ENCODE measurements around the gene LARP1. TPM values are rescaled to one million over a fixed set of nuclear protein-coding genes. Genes with fewer than 3 reads are reported as not detected.

LARP1 gene
- total and polyA plus RNA-seq, 2 experiments from 2014 or later, result 133 to 302 TPM

DNA sequence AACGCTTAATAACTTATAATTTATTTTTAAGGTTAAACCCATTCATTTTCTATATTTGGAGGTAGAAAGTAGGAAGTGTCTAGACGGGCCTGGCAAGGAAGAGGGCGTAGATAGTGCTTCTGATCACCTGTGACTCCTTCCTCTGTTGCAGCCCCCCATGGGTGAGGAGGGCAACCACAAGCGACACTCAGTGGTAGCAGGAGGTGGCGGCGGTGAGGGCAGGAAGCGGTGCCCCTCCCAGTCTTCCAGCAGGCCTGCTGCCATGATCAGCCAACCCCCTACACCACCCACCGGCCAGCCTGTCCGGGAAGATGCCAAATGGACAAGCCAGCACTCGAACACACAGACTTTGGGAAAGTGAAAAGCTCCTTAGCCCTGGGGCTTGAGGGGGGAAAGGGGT, 58.6 kb downstream of the LARP1 start:
- no peaks in the 10 kb centered on the region for H3K4me1 ChIP-seq (ENCODE audit: insufficient read depth)
- H3K27ac ChIP-seq (ENCODE audit: low read depth), result no peak overlapping the region
- no peak overlapping the region for H3K4me2 ChIP-seq
- Mint-ChIP-seq H3K27me3 (ENCODE audit: insufficient read depth, low read depth, poor library complexity) (peaks cover 26% of the 10 kb centered on the region), H3K4me1 (peaks cover 10% of the 10 kb centered on the region), H3K36me3 (ENCODE audit: low read depth) (peaks cover 98% of the 10 kb centered on the region), H3K9me3 (no peaks in the 10 kb centered on the region; the same call in 2 of the 3 replicates), H3K4me3 (no peak overlapping the region), H3K27ac (no peak overlapping the region)
- H3K79me2 ChIP-seq (replicated peaks; ENCODE audit: insufficient read depth), result peaks cover 20% of the 10 kb centered on the region; the same call in 1 of the 2 replicates
- ATAC-seq, result no peak
- peaks cover 76% of the 10 kb centered on the region for H3K36me3 ChIP-seq (ENCODE audit: insufficient read depth)
- peaks cover 41% of the 10 kb centered on the region for H4K20me1 ChIP-seq (replicated peaks; ENCODE audit: insufficient read depth)
- no peak overlapping the region for H2AFZ ChIP-seq
- no peak overlapping the region for H3K4me3 ChIP-seq
- no peak for DNase-seq (ENCODE audit: low spot score)
- TF ChIP-seq, protein P1, sequence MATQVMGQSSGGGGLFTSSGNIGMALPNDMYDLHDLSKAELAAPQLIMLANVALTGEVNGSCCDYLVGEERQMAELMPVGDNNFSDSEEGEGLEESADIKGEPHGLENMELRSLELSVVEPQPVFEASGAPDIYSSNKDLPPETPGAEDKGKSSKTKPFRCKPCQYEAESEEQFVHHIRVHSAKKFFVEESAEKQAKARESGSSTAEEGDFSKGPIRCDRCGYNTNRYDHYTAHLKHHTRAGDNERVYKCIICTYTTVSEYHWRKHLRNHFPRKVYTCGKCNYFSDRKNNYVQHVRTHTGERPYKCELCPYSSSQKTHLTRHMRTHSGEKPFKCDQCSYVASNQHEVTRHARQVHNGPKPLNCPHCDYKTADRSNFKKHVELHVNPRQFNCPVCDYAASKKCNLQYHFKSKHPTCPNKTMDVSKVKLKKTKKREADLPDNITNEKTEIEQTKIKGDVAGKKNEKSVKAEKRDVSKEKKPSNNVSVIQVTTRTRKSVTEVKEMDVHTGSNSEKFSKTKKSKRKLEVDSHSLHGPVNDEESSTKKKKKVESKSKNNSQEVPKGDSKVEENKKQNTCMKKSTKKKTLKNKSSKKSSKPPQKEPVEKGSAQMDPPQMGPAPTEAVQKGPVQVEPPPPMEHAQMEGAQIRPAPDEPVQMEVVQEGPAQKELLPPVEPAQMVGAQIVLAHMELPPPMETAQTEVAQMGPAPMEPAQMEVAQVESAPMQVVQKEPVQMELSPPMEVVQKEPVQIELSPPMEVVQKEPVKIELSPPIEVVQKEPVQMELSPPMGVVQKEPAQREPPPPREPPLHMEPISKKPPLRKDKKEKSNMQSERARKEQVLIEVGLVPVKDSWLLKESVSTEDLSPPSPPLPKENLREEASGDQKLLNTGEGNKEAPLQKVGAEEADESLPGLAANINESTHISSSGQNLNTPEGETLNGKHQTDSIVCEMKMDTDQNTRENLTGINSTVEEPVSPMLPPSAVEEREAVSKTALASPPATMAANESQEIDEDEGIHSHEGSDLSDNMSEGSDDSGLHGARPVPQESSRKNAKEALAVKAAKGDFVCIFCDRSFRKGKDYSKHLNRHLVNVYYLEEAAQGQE (IDR thresholded peaks at IDR 0.05; ENCODE audit: unreplicated experiment), result no peak
- TF ChIP-seq NANOG (IDR thresholded peaks at IDR 0.05; ENCODE audit: borderline replicate concordance) (no peak), JUNB (IDR thresholded peaks at IDR 0.05; ENCODE audit: unreplicated experiment) (no peak), EZH2 (IDR thresholded peaks at IDR 0.05; ENCODE audit: low read depth, unreplicated experiment) (no peak), ZNF331 (CRISPR knock-in tag; IDR thresholded peaks at IDR 0.05; ENCODE audit: low read depth) (no peak), POLR2AphosphoS5 (IDR thresholded peaks at IDR 0.05; ENCODE audit: low read depth) (no peak), ZNF114 (CRISPR knock-in tag; IDR thresholded peaks at IDR 0.05) (no peak), CREB1 (CRISPR knock-in tag; IDR thresholded peaks at IDR 0.05; ENCODE audit: low read depth) (no peak), STAT1 (IDR thresholded peaks at IDR 0.05; ENCODE audit: unreplicated experiment) (no peak), EZH2phosphoT487 (IDR thresholded peaks at IDR 0.05; ENCODE audit: unreplicated experiment) (no peak)
- TF ChIP-seq, protein P2, sequence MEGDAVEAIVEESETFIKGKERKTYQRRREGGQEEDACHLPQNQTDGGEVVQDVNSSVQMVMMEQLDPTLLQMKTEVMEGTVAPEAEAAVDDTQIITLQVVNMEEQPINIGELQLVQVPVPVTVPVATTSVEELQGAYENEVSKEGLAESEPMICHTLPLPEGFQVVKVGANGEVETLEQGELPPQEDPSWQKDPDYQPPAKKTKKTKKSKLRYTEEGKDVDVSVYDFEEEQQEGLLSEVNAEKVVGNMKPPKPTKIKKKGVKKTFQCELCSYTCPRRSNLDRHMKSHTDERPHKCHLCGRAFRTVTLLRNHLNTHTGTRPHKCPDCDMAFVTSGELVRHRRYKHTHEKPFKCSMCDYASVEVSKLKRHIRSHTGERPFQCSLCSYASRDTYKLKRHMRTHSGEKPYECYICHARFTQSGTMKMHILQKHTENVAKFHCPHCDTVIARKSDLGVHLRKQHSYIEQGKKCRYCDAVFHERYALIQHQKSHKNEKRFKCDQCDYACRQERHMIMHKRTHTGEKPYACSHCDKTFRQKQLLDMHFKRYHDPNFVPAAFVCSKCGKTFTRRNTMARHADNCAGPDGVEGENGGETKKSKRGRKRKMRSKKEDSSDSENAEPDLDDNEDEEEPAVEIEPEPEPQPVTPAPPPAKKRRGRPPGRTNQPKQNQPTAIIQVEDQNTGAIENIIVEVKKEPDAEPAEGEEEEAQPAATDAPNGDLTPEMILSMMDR (conservative IDR thresholded peaks at IDR 0.05; ENCODE audit: low read depth in 2 of 2), result no peak
- TF ChIP-seq, protein P3, sequence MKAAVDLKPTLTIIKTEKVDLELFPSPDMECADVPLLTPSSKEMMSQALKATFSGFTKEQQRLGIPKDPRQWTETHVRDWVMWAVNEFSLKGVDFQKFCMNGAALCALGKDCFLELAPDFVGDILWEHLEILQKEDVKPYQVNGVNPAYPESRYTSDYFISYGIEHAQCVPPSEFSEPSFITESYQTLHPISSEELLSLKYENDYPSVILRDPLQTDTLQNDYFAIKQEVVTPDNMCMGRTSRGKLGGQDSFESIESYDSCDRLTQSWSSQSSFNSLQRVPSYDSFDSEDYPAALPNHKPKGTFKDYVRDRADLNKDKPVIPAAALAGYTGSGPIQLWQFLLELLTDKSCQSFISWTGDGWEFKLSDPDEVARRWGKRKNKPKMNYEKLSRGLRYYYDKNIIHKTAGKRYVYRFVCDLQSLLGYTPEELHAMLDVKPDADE (IDR thresholded peaks at IDR 0.05), result no peak
- TF ChIP-seq, protein P4, sequence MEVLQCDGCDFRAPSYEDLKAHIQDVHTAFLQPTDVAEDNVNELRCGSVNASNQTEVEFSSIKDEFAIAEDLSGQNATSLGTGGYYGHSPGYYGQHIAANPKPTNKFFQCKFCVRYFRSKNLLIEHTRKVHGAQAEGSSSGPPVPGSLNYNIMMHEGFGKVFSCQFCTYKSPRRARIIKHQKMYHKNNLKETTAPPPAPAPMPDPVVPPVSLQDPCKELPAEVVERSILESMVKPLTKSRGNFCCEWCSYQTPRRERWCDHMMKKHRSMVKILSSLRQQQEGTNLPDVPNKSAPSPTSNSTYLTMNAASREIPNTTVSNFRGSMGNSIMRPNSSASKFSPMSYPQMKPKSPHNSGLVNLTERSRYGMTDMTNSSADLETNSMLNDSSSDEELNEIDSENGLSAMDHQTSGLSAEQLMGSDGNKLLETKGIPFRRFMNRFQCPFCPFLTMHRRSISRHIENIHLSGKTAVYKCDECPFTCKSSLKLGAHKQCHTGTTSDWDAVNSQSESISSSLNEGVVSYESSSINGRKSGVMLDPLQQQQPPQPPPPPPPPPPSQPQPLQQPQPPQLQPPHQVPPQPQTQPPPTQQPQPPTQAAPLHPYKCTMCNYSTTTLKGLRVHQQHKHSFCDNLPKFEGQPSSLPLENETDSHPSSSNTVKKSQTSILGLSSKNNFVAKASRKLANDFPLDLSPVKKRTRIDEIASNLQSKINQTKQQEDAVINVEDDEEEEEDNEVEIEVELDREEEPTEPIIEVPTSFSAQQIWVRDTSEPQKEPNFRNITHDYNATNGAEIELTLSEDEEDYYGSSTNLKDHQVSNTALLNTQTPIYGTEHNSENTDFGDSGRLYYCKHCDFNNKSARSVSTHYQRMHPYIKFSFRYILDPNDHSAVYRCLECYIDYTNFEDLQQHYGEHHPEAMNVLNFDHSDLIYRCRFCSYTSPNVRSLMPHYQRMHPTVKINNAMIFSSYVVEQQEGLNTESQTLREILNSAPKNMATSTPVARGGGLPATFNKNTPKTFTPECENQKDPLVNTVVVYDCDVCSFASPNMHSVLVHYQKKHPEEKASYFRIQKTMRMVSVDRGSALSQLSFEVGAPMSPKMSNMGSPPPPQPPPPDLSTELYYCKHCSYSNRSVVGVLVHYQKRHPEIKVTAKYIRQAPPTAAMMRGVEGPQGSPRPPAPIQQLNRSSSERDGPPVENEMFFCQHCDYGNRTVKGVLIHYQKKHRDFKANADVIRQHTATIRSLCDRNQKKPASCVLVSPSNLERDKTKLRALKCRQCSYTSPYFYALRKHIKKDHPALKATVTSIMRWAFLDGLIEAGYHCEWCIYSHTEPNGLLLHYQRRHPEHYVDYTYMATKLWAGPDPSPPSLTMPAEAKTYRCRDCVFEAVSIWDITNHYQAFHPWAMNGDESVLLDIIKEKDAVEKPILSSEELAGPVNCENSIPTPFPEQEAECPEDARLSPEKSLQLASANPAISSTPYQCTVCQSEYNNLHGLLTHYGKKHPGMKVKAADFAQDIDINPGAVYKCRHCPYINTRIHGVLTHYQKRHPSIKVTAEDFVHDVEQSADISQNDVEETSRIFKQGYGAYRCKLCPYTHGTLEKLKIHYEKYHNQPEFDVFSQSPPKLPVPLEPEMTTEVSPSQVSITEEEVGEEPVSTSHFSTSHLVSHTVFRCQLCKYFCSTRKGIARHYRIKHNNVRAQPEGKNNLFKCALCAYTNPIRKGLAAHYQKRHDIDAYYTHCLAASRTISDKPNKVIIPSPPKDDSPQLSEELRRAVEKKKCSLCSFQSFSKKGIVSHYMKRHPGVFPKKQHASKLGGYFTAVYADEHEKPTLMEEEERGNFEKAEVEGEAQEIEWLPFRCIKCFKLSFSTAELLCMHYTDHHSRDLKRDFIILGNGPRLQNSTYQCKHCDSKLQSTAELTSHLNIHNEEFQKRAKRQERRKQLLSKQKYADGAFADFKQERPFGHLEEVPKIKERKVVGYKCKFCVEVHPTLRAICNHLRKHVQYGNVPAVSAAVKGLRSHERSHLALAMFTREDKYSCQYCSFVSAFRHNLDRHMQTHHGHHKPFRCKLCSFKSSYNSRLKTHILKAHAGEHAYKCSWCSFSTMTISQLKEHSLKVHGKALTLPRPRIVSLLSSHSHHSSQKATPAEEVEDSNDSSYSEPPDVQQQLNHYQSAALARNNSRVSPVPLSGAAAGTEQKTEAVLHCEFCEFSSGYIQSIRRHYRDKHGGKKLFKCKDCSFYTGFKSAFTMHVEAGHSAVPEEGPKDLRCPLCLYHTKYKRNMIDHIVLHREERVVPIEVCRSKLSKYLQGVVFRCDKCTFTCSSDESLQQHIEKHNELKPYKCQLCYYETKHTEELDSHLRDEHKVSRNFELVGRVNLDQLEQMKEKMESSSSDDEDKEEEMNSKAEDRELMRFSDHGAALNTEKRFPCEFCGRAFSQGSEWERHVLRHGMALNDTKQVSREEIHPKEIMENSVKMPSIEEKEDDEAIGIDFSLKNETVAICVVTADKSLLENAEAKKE (CRISPR knock-in tag; IDR thresholded peaks at IDR 0.05), result no peak
- peaks cover 35% of the 10 kb centered on the region for H3F3A ChIP-seq (replicated peaks; ENCODE audit: low read depth)
- no peaks in the 10 kb centered on the region for H3K27me3 ChIP-seq (ENCODE audit: insufficient read depth)
- H3K9me2 ChIP-seq (ENCODE audit: insufficient read depth), result no peaks in the 10 kb centered on the region

Data from GM23338 (cell line).